Measurements from ENCODE around the gene TUBB. TPM values are rescaled to one million over a fixed set of nuclear protein-coding genes. Genes with fewer than 3 reads are reported as not detected.
A peak's percentile ranks its signal among the peaks of the same experiment; 100 is the strongest.

The TUBB gene
- total and polyA plus RNA-seq, 9 of the 15 experiments (the other 6 are each of a cell fraction or from before 2014, with no cell fraction given) = 971 to 2,870 (median 1,478) TPM

DNA sequence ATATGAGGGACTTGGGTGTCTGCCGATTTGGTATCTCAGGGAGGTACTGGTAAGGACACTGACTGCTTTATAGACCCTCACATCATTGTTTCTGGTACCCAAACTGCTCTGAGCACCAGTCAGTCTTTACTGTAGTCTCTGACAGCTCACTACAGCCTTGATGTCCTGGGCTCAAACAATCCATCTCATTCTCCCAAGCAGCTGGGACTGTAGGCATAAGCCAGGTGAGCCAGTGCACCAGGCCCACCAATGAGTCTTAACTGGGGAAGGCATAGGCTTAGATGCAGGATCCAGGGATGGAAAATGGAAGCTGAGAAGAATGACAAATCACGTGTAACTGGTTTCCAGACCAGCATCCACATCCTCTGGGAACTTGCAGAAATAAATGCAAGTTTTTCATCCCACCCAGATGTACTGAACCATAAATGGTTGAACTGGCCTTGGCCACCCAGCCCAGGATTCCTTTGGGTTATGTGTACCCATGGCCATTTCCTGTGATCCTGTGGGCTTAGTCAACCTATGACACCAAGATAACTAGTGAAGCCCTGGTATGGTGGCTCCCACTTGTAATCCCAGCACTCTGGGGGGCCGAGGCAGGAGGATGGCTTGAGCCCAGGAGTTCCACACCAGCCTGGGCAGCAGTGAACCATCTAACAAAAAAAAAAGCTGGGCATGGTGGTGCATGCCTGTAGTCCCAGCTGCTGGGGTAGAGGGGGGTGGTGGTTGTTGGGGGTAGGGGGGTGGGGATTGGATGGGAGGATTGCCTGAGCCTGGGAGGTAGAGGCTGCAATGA is 5.8 kb downstream of the TUBB start (continued):
- TF ChIP-seq PYGO2 (tag; IDR thresholded peaks at IDR 0.05) (no peak), NRF1 (conservative IDR thresholded peaks at IDR 0.05 in 1 of 2, IDR thresholded peaks at IDR 0.05 in 1 of 2) (no peak), L3MBTL2 (IDR thresholded peaks at IDR 0.05) (no peak), ZNF263 (CRISPR knock-in tag; IDR thresholded peaks at IDR 0.05; ENCODE audit: borderline replicate concordance) (no peak), SMC3 (conservative IDR thresholded peaks at IDR 0.05; ENCODE audit: insufficient read depth, low read depth, low read length) (no peak), ZNF696 (CRISPR knock-in tag; conservative IDR thresholded peaks at IDR 0.05) (no peak), ZNF184 (CRISPR knock-in tag; IDR thresholded peaks at IDR 0.05) (no peak), TGIF2 (CRISPR knock-in tag; IDR thresholded peaks at IDR 0.05) (no peak), RBM25 (IDR thresholded peaks at IDR 0.05; ENCODE audit: low read depth, low read length, severe bottlenecking) (no peak), ZNF212 (CRISPR knock-in tag; IDR thresholded peaks at IDR 0.05) (0 out of 2 replicates have a peak, but pooled peaks have one; percentile 68), KAT2B (IDR thresholded peaks at IDR 0.05; ENCODE audit: low read depth, low read length) (no peak), BACH1 (tag; IDR thresholded peaks at IDR 0.05) (no peak)
- TF ChIP-seq, protein P1, sequence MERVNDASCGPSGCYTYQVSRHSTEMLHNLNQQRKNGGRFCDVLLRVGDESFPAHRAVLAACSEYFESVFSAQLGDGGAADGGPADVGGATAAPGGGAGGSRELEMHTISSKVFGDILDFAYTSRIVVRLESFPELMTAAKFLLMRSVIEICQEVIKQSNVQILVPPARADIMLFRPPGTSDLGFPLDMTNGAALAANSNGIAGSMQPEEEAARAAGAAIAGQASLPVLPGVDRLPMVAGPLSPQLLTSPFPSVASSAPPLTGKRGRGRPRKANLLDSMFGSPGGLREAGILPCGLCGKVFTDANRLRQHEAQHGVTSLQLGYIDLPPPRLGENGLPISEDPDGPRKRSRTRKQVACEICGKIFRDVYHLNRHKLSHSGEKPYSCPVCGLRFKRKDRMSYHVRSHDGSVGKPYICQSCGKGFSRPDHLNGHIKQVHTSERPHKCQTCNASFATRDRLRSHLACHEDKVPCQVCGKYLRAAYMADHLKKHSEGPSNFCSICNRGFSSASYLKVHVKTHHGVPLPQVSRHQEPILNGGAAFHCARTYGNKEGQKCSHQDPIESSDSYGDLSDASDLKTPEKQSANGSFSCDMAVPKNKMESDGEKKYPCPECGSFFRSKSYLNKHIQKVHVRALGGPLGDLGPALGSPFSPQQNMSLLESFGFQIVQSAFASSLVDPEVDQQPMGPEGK (CRISPR knock-in tag; IDR thresholded peaks at IDR 0.05; ENCODE audit: borderline replicate concordance) = peak; percentile 52; the same call in 1 of the 2 replicates
- TF ChIP-seq, protein P2, sequence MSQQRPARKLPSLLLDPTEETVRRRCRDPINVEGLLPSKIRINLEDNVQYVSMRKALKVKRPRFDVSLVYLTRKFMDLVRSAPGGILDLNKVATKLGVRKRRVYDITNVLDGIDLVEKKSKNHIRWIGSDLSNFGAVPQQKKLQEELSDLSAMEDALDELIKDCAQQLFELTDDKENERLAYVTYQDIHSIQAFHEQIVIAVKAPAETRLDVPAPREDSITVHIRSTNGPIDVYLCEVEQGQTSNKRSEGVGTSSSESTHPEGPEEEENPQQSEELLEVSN (IDR thresholded peaks at IDR 0.05; ENCODE audit: borderline replicate concordance in 1 of 2, extremely low read depth in 1 of 2, insufficient read depth in 1 of 2, insufficient read length in 1 of 2, low read depth in 1 of 2, low read length in 1 of 2, poor library complexity in 1 of 2, severe bottlenecking in 1 of 2) = no peak
- TF ChIP-seq, protein P3, sequence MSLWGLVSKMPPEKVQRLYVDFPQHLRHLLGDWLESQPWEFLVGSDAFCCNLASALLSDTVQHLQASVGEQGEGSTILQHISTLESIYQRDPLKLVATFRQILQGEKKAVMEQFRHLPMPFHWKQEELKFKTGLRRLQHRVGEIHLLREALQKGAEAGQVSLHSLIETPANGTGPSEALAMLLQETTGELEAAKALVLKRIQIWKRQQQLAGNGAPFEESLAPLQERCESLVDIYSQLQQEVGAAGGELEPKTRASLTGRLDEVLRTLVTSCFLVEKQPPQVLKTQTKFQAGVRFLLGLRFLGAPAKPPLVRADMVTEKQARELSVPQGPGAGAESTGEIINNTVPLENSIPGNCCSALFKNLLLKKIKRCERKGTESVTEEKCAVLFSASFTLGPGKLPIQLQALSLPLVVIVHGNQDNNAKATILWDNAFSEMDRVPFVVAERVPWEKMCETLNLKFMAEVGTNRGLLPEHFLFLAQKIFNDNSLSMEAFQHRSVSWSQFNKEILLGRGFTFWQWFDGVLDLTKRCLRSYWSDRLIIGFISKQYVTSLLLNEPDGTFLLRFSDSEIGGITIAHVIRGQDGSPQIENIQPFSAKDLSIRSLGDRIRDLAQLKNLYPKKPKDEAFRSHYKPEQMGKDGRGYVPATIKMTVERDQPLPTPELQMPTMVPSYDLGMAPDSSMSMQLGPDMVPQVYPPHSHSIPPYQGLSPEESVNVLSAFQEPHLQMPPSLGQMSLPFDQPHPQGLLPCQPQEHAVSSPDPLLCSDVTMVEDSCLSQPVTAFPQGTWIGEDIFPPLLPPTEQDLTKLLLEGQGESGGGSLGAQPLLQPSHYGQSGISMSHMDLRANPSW (CRISPR knock-in tag; IDR thresholded peaks at IDR 0.05) = 0 out of 2 replicates have a peak, but pooled peaks have one; percentile 57
- TF ChIP-seq, protein P4, sequence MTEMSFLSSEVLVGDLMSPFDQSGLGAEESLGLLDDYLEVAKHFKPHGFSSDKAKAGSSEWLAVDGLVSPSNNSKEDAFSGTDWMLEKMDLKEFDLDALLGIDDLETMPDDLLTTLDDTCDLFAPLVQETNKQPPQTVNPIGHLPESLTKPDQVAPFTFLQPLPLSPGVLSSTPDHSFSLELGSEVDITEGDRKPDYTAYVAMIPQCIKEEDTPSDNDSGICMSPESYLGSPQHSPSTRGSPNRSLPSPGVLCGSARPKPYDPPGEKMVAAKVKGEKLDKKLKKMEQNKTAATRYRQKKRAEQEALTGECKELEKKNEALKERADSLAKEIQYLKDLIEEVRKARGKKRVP (CRISPR knock-in tag; IDR thresholded peaks at IDR 0.05) = peak; percentile 68
- TF ChIP-seq, protein P5, sequence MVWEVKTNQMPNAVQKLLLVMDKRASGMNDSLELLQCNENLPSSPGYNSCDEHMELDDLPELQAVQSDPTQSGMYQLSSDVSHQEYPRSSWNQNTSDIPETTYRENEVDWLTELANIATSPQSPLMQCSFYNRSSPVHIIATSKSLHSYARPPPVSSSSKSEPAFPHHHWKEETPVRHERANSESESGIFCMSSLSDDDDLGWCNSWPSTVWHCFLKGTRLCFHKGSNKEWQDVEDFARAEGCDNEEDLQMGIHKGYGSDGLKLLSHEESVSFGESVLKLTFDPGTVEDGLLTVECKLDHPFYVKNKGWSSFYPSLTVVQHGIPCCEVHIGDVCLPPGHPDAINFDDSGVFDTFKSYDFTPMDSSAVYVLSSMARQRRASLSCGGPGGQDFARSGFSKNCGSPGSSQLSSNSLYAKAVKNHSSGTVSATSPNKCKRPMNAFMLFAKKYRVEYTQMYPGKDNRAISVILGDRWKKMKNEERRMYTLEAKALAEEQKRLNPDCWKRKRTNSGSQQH (CRISPR knock-in tag; IDR thresholded peaks at IDR 0.05) = peak; percentile 97

Measured in K562 (cell line).